HT1080 (cell line): Measurements from ENCODE around the gene HDGFL2. TPM values are rescaled to one million over a fixed set of nuclear protein-coding genes. Genes with fewer than 3 reads are reported as not detected.

Experiments used
- small RNA-seq: library from RNA; depleted of rRNA; stranded (forward); fragments of <200 nt; gene quantifications from one replicate; pipeline ENCODE3, GENCODE V24; 2014
- total RNA-seq: library from RNA; depleted of rRNA; stranded (reverse); fragments of >200 nt; shearing (Covaris generic); gene quantifications from 2 replicates; pipeline ENCODE4 v1.2.3, GENCODE V29; 2014; rRNA removed

The HDGFL2 gene
- total RNA-seq, 1 experiment from 2014 or later = 26.4 TPM

Small RNAs within 50 kb of the gene (small RNA-seq; reads per million reads assigned to genes)
- not detected for gene MIR4746

Other genes with a start within 250 kb of the HDGFL2 start
- gene EBI3, start 242.8 kb upstream of the HDGFL2 start, total RNA-seq = 0.63 and 1.3 TPM in 2 replicates
- gene YJU2, start 225.2 kb upstream of the HDGFL2 start, total RNA-seq = 23.8 and 28.1 TPM in 2 replicates
- not detected in 2 replicates for gene SHD, start 193.0 kb upstream of the HDGFL2 start, total RNA-seq
- gene TMIGD2, start 169.9 kb upstream of the HDGFL2 start, total RNA-seq = not detected in 2 replicates
- gene FSD1, start 167.7 kb upstream of the HDGFL2 start, total RNA-seq = 9.7 and 10.0 TPM in 2 replicates
- 2.3 and 3.6 TPM in 2 replicates for gene STAP2, start 133.5 kb upstream of the HDGFL2 start, total RNA-seq
- 1.3 and 2.7 TPM in 2 replicates for gene MPND, start 128.7 kb upstream of the HDGFL2 start, total RNA-seq
- 46.6 and 62.9 TPM in 2 replicates for gene SH3GL1, start 71.8 kb upstream of the HDGFL2 start, total RNA-seq
- gene CHAF1A, start 69.7 kb upstream of the HDGFL2 start, total RNA-seq = 26.5 and 44.1 TPM in 2 replicates
- 48.4 and 75.4 TPM in 2 replicates for gene UBXN6, start 14.5 kb upstream of the HDGFL2 start, total RNA-seq
- gene PLIN4, start 46.2 kb downstream of the HDGFL2 start, total RNA-seq = 0.03 and 0.06 TPM in 2 replicates
- gene PLIN5, start 62.9 kb downstream of the HDGFL2 start, total RNA-seq = not detected in 2 replicates
- not detected in 2 replicates for gene LRG1, start 67.7 kb downstream of the HDGFL2 start, total RNA-seq
- gene SEMA6B, start 87.4 kb downstream of the HDGFL2 start, total RNA-seq = 11.9 and 13.9 TPM in 2 replicates
- 3.0 and 6.1 TPM in 2 replicates for gene TNFAIP8L1, start 167.2 kb downstream of the HDGFL2 start, total RNA-seq
- 76.3 and 76.6 TPM in 2 replicates for gene MYDGF, start 198.0 kb downstream of the HDGFL2 start, total RNA-seq